Gastrocnemius medialis (tissue), 4 donors: ENCODE measurements around the gene BAHCC1.

Source experiments
- POLR2A ChIP-seq, 2 donors: fragments of 450-650 bp; IDR thresholded peaks; one replicate each; pipeline ENCODE4 v1.6.1; 2017; ENCODE audit warnings: antibody characterized with exemption in 2 of 2, mild to moderate bottlenecking in 2 of 2, moderate library complexity in 2 of 2
- TF ChIP-seq, protein P1 (sequence below), 5 experiments: fragments of 450-650 bp in 3 of 5; fragments of 200-600 bp in 2 of 5; sonication (generic) in 2 of 5; IDR thresholded peaks in 4 of 5; conservative IDR thresholded peaks in 1 of 5; 1 replicate in 4 of 5; 2 replicates in 1 of 5; pipeline ENCODE4 v1.5.1; 2016 to 2019; ENCODE audit warnings: antibody characterized with exemption in 5 of 5, mild to moderate bottlenecking in 3 of 5, moderate library complexity in 3 of 5

DNA sequence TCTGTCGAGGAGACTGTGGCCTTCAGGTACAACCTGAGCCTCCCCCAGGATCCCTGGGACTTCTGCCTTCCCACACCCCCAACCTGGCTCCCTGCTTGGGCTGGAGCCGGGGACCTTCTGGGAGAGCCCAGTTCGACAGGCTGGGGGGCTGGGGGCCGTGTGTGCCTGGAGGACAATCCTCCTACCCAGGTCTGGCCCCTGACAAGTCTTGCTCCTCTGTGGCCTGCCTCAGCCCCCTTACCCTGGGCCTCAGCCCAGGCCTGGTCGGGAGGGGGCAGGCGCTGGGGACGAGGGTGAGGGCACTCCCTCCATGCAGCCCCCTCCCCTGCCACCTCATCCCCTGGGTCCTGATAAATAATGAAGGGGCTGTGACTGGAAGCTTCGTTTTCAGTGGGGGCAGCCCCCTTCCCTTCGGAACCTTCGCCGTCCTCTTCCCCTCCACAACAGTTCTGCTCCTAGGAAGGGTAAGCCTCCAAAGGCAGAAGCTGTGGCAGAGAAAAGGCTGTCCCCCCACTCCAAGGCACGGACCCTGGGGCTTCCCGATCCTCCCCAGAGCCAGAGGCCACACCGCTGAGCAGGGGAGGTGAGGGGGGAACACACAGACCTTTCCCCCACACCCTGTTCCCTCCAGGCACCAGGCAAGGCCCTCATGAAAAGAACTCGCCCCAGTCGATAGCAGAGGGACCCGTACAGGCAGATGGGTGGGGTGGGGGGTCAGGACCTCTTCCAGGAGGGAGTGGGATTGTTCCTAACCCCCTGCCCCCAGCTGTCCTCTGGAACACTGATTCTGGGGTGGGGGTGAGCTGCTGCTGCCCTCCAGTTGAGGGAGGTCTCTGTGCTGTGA is 5.0 kb upstream of the BAHCC1 start:
- TF ChIP-seq, protein P1, sequence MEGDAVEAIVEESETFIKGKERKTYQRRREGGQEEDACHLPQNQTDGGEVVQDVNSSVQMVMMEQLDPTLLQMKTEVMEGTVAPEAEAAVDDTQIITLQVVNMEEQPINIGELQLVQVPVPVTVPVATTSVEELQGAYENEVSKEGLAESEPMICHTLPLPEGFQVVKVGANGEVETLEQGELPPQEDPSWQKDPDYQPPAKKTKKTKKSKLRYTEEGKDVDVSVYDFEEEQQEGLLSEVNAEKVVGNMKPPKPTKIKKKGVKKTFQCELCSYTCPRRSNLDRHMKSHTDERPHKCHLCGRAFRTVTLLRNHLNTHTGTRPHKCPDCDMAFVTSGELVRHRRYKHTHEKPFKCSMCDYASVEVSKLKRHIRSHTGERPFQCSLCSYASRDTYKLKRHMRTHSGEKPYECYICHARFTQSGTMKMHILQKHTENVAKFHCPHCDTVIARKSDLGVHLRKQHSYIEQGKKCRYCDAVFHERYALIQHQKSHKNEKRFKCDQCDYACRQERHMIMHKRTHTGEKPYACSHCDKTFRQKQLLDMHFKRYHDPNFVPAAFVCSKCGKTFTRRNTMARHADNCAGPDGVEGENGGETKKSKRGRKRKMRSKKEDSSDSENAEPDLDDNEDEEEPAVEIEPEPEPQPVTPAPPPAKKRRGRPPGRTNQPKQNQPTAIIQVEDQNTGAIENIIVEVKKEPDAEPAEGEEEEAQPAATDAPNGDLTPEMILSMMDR (IDR thresholded peaks at IDR 0.05 in 4 of 5, conservative IDR thresholded peaks at IDR 0.05 in 1 of 5) = no peak
- no peak for TF ChIP-seq POLR2A (IDR thresholded peaks at IDR 0.05)
